OCI-LY3 (cell line): ENCODE data around the gene TTC8.

Source experiments
- H2AFZ ChIP-seq: fragments of 200-600, 300-600 bp; shearing (Covaris generic); 2 replicates; pipeline ENCODE4 v1.6.0; 2014; ENCODE audit warnings: antibody characterized with exemption, low read depth, low read length
- H3K27ac ChIP-seq: fragments of 200-600, 300-600 bp; sonication (generic); 2 replicates; pipeline ENCODE4 v1.5.1; 2014; ENCODE audit warnings: mild to moderate bottlenecking, low read length, moderate library complexity, mixed read lengths
- H3K27me3 ChIP-seq: fragments of 200-600, 300-600 bp; sonication (generic); 2 replicates; pipeline ENCODE4 v1.6.1; 2014; ENCODE audit warnings: low read depth, low read length, mixed read lengths
- H3K36me3 ChIP-seq: fragments of 200-600, 300-600 bp; sonication (generic); replicated peaks from 2 replicates; pipeline ENCODE3; 2014; ENCODE audit warnings: low read depth, low read length, mixed read lengths
- H3K4me1 ChIP-seq: fragments of 300-600, 200-600 bp; sonication (generic); 2 replicates; pipeline ENCODE4 v1.6.1; 2014; ENCODE audit warnings: low read length, mixed read lengths
- H3K4me2 ChIP-seq: fragments of 200-600, 300-600 bp; sonication (generic); 2 replicates; pipeline ENCODE4 v1.6.1; 2014; ENCODE audit warnings: low read length, mixed read lengths
- H3K4me3 ChIP-seq: fragments of 300-600, 200-600 bp; sonication (generic); 2 replicates; pipeline ENCODE4 v1.5.1; 2014; ENCODE audit warnings: antibody characterized with exemption, mild to moderate bottlenecking, low read length, moderate library complexity
- H3K79me2 ChIP-seq: fragments of 300-600, 200-600 bp; shearing (Covaris generic); 2 replicates; pipeline ENCODE4 v1.6.1; 2014; ENCODE audit warnings: mild to moderate bottlenecking, low read length, mixed read lengths
- H3K9ac ChIP-seq: fragments of 300-600, 200-600 bp; shearing (Covaris generic); 2 replicates; pipeline ENCODE4 v1.6.0; 2014; ENCODE audit warnings: mild to moderate bottlenecking, low read length, moderate library complexity
- H3K9me3 ChIP-seq: fragments of 200-600, 300-600 bp; shearing (Covaris generic); 2 replicates; pipeline ENCODE4 v1.6.1; 2014; ENCODE audit warnings: low read length, mixed read lengths; ENCODE audit not compliant: insufficient read depth
- H4K20me1 ChIP-seq: fragments of 200-600, 300-600 bp; sonication (generic); 2 replicates; pipeline ENCODE4 v1.6.1; 2016; ENCODE audit warnings: low read length, mixed read lengths; ENCODE audit not compliant: insufficient read depth
- CTCF ChIP-seq: fragments of 200-600, 300-600 bp; sonication (generic); IDR thresholded peaks from 2 replicates; pipeline ENCODE4 v1.5.1; 2014; ENCODE audit warnings: antibody characterized with exemption, low read length, low read depth
- EZH2phosphoT487 ChIP-seq: fragments of 200-600 bp; shearing (Covaris generic); IDR thresholded peaks from 2 replicates; pipeline ENCODE4 v1.6.1; 2018; ENCODE audit warnings: antibody characterized with exemption, mixed run types, low read depth

Gene TTC8

GRCh38 chr14:88837495-88837894 is 13.0 kb downstream of the TTC8 start:
- Histone ChIP-seq H3K9ac (no peak overlapping the region), H3K27me3 (no peaks in the 10 kb centered on the region), H4K20me1 (no peaks in the 10 kb centered on the region), H3K4me2 (no peak overlapping the region), H3K4me1 (peaks cover 4% of the 10 kb centered on the region), H3K4me3 (no peak overlapping the region), H3K27ac (no peak overlapping the region), H2AFZ (no peak overlapping the region), H3K9me3 (no peaks in the 10 kb centered on the region), H3K36me3 (no peaks in the 10 kb centered on the region), H3K79me2 (no peaks in the 10 kb centered on the region)
- TF ChIP-seq EZH2phosphoT487 (no peak), CTCF (no peak)

DNA sequence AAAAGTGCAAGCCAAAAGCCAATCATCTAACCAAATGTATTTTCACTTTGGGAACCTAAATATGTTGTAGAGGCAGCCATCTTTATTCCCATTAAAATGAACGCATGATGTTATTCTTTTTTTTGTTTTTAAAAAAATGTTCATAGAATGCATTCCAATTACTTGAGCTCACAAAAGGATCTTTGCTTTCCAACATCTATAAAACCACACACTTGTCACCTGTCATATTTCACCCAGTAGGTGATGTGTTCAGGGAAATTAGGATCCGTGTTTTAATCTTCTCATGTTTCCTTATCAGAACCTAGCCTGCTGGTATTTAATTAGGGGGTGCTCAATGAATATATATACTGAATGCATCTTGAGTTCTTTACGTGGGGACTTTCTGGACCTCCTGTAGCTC is 13.6 kb downstream of the TTC8 start:
- no peaks in the 10 kb centered on the region for H3K9me3 ChIP-seq
- no peaks in the 10 kb centered on the region for H3K79me2 ChIP-seq
- H3K9ac ChIP-seq = no peak overlapping the region
- H3K4me1 ChIP-seq = peaks cover 4% of the 10 kb centered on the region
- no peaks in the 10 kb centered on the region for H3K27me3 ChIP-seq
- H3K4me3 ChIP-seq = no peak overlapping the region
- H4K20me1 ChIP-seq = no peaks in the 10 kb centered on the region
- H3K27ac ChIP-seq = no peak overlapping the region
- no peaks in the 10 kb centered on the region for H3K36me3 ChIP-seq
- no peak overlapping the region for H2AFZ ChIP-seq
- H3K4me2 ChIP-seq = no peak overlapping the region
- TF ChIP-seq CTCF = no peak
- TF ChIP-seq EZH2phosphoT487 = no peak

- H4K20me1 ChIP-seq = no peaks in the 10 kb centered on the region
- H3K4me2 ChIP-seq = no peak overlapping the region
- no peaks in the 10 kb centered on the region for H3K79me2 ChIP-seq
- no peaks in the 10 kb centered on the region for H3K27me3 ChIP-seq
- no peak overlapping the region for H3K27ac ChIP-seq
- no peaks in the 10 kb centered on the region for H3K36me3 ChIP-seq
- no peak overlapping the region for H2AFZ ChIP-seq
- H3K4me3 ChIP-seq = no peak overlapping the region
- H3K4me1 ChIP-seq = no peaks in the 10 kb centered on the region
- H3K9me3 ChIP-seq = no peaks in the 10 kb centered on the region
- H3K9ac ChIP-seq = no peak overlapping the region
- TF ChIP-seq EZH2phosphoT487 (no peak), CTCF (no peak)
Measured at GRCh38 chr14:88840926-88841325, 16.5 kb downstream of the TTC8 start.

GRCh38 chr14:88841741-88842140 is 17.3 kb downstream of the TTC8 start:
- Histone ChIP-seq H3K79me2 (no peaks in the 10 kb centered on the region), H4K20me1 (no peaks in the 10 kb centered on the region), H3K4me3 (no peak overlapping the region), H3K9me3 (no peaks in the 10 kb centered on the region), H3K4me1 (no peaks in the 10 kb centered on the region), H3K27ac (no peak overlapping the region), H3K36me3 (no peaks in the 10 kb centered on the region), H3K27me3 (no peaks in the 10 kb centered on the region), H3K4me2 (no peak overlapping the region), H2AFZ (no peak overlapping the region), H3K9ac (no peak overlapping the region)
- no peak for TF ChIP-seq EZH2phosphoT487

DNA sequence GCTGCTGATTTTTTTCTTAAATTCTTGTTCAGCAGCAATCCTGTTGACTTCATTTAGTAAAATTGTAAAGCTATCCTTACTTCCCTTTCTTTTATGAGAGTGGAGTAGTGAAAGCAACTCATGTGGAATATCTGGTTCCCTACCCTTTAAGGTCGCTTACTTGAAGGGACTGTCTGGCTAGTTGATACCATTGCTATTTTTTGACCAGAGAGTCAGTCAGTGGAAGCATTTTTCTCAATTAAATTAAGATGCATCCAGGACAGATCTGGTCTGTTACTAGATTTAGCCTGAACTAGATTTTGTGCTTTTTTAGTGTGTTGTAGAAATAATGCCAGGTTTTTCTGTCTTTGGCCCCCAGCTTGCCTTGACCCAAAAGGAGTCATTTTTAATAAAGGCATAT is 18.0 kb downstream of the TTC8 start:
- Histone ChIP-seq H3K4me3 (no peak overlapping the region), H4K20me1 (no peaks in the 10 kb centered on the region), H3K36me3 (no peaks in the 10 kb centered on the region), H3K27ac (no peak overlapping the region), H3K79me2 (no peaks in the 10 kb centered on the region), H3K4me2 (no peak overlapping the region), H3K27me3 (no peaks in the 10 kb centered on the region), H2AFZ (no peak overlapping the region), H3K4me1 (no peaks in the 10 kb centered on the region), H3K9me3 (no peaks in the 10 kb centered on the region), H3K9ac (no peak overlapping the region)
- TF ChIP-seq CTCF = no peak
- TF ChIP-seq EZH2phosphoT487 = no peak
